Ovary (tissue), 3 donors: ENCODE data around the gene TP53.

Experiments
- CTCF ChIP-seq, 3 donors: fragments of 450-650 bp in 2 of 3; fragments of 200-600 bp in 1 of 3; IDR thresholded peaks; one replicate each; pipeline versions ENCODE4 v1.5.1 to v1.8.0; 2016 to 2022; ENCODE audit warnings: antibody characterized with exemption in 3 of 3, mild to moderate bottlenecking in 1 of 3
- POLR2A ChIP-seq: fragments of 450-650 bp; IDR thresholded peaks from one replicate; pipeline ENCODE4 v1.6.1; 2017; ENCODE audit warnings: antibody characterized with exemption, mild to moderate bottlenecking, moderate library complexity
- donor health status: DM: no; HTN: no; CAD: no.

DNA sequence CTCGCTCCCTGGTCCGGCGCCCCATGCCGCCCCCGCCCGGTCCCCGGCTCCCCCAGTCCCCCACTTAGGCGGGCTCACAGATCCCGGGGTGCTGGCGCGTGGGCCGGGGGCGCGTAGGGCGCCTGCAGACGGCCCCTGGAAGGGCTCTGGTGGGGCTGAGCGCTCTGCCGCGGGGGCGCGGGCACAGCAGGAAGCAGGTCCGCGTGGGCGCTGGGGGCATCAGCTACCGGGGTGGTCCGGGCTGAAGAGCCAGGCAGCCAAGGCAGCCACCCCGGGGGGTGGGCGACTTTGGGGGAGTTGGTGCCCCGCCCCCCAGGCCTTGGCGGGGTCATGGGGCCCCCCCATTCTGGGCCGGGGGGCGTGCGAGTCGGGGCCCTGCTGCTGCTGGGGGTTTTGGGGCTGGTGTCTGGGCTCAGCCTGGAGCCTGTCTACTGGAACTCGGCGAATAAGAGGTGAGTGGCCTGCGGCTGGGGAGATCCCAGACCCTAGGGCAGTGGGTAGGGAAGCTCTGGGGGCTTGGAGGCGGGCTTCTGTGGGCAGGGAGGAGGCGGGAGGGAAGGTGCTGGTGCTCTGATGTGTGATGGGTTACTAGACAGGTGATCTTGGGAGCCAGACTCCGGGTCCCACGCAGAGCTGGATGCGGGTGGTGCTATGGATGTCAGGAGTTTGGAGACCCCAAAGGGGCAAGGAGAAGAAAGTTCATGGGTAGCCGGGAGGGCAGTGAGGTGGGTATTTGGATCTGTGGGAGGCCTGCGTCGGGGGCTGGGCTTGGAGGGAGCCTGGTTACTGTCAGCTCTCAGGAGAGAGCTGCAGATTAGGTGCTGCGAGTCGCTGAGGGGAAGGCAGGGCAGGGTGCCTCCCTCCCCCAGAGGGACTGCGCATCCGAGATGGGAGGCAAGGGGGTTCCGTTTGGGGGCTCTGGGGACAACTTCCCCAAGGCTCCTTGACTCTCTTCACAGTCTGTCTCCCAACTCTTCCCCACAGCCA is 18.3 kb upstream of the TP53 start:
- no peak for TF ChIP-seq CTCF (IDR thresholded peaks at IDR 0.05)
- TF ChIP-seq POLR2A = no peak
